UCSD-AML1 (cell line): ENCODE results near the gene MBOAT2.
A peak's percentile ranks its signal among the peaks of the same experiment; 100 is the strongest.
"Not testable (repeated sequence)": the region's sequence is repeated elsewhere in the genome, so short reads cannot be mapped to it uniquely, and the experiment has no call there.

ENCODE experiments used
- DNase-seq: peaks from one replicate; lab custom pipeline; 2025; ENCODE audit not compliant: unreplicated experiment; lab: John Stamatoyannopoulos, UW

The MBOAT2 gene

DNA sequence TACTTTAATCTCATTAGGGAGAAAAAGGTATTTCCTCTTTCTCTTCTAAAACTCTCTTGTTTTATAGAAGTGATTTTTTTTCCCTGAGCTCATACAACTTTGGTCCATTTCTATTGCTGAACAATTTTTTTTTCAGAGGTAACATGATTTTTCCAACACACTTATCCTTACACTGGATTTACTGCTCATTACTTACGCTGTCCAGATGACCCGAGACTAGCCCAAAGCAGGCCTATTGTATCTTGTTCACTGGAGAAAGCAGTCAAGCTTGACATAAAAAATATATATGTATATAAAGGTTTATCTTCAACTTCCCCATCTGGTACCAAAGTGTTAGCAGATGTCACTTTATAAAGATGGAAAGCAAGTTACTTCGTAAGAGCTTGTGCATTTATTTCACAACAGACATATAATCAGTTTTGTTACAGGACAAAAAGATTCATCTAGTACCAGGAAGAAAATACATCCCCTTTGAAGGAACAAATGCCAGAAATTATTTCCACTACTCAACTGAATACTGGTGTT is 95.7 kb downstream of the MBOAT2 start:
- no peak for DNase-seq

GRCh38 chr2:8903924-8904323 is 99.6 kb downstream of the MBOAT2 start:
- DNase-seq: not testable (repeated sequence)

GRCh38 chr2:8902757-8903156 is 100.7 kb downstream of the MBOAT2 start:
- not testable (repeated sequence) for DNase-seq

DNA sequence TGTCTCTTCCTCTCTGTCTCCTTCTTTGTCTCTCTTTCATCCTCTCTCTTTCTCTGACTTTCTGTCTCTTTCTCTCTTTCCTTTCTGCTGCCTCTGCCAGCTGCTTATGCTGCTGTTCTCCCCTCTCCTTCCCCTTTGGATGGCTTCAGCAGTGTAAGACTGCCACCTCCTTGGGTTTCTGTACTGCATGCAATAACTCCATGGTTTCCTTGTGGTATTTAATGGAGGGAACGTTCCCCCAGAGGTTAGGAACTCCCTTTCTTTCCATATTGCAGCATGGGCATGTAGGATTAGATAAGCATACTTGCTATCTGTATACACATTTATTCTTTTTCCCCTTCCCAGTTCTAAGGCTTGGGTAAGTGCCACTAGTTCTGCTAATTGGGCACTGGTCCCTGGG is 106.3 kb downstream of the MBOAT2 start:
- not testable (repeated sequence) for DNase-seq

DNA sequence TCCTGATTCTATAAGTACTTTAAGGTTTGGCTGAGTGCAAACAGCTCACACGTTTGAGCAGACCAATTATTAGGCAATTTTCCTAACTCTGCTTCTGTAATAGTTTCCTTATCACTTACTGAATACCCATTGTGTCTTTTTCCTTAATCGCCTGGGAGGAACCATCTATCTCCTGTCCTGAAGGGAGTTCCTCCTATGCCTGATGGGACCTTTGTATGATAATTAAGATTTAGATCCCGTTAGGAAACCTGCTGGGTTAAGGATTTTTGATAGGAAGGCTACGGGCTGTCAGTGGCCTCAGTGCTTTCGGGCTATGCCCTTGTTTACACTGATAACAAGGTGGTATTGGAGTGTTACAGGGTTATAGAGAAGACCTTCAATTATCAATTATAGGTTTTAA is 106.8 kb downstream of the MBOAT2 start:
- DNase-seq: not testable (repeated sequence)

- DNase-seq: not testable (repeated sequence)
These were observed 108.2 kb downstream of the MBOAT2 start for GRCh38 chr2:8895087-8895912.

GRCh38 chr2:8893978-8894820 is 109.3 kb downstream of the MBOAT2 start:
- no peak for DNase-seq

GRCh38 chr2:8893474-8893873 is 110.0 kb downstream of the MBOAT2 start:
- DNase-seq: no peak

DNA sequence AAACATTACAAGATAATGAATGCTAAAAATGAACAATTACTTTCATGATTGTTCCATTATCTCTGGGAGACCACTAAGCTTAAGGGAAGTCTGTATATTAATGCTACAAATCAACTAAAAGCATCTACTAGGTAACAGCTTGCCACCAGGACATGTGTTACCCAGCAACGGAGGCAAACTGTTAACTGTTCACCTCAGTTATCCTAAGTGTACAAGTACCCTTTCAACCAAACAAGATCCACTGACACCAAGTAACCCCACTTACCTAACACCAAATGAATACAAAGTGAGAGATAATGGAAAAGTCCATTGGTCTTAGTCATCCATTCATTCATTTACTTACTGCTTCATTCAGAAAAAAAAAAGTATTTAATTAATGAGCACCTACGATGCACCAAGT is 111.4 kb downstream of the MBOAT2 start:
- no peak for DNase-seq

- DNase-seq: no peak
These were observed 113.5 kb downstream of the MBOAT2 start for GRCh38 chr2:8889978-8890377.

GRCh38 chr2:8888963-8889362 is 114.5 kb downstream of the MBOAT2 start:
- no peak for DNase-seq

- DNase-seq: no peak
These were observed 116.6 kb downstream of the MBOAT2 start for GRCh38 chr2:8886876-8887275.

- DNase-seq: no peak
These were observed 117.3 kb downstream of the MBOAT2 start for GRCh38 chr2:8886202-8886518.

DNA sequence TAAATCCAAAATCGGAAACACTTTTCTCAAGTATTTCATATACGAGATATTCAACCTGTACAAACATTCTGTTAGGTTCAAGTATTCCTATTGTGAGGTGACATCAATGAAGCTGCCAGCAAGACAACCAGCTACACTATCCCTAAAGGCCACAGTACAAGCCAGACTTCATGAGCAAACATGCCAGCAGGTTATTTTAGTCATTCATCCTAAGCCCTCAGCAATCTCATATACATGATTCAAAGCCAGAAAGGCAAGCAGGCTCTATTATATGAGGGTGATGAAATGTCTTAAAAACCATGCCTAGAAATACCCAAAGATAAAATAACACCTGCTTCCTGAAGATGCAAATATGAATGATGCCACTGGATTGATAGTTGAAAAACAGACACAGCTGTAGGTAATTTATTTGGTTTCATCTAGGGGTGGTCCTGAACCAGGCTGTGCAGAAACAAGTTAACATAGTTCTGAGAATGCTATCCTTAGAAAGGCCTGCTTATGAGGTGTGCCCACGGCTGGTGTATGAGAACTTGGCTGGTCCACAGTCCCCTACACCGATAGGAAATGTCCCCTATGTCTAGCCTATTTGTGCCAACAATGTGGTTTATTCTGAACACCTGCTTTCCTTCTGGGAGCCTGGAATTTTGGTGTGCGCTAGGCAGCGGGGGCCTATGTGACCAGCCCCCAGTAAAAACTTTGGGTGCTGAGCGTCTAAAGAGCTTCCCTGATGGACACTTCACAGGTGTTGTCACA is 117.9 kb downstream of the MBOAT2 start:
- no peak for DNase-seq

- DNase-seq: no peak
These were observed 118.7 kb downstream of the MBOAT2 start for GRCh38 chr2:8884812-8885211.

DNA sequence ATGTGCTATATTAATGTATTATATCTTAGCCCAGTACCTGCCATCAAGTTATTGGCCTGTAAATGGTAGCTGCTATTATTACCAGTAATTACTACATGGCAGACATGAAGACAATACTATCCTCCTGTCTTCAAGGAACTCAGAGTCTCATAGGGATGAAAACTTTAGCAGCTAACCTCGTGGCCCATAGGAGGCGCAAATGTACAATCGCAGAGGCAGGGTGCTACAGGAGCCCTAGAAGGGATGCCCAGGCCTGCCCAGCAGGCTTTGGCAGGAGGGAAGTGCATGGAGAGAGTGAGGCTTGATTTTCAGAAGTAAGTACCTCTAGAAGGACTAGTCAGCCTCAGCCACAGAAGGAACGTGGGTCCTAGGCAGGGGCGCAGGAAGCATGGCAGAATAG is 121.4 kb downstream of the MBOAT2 start:
- peak; percentile 45 for DNase-seq

GRCh38 chr2:8877894-8878293 is 125.6 kb downstream of the MBOAT2 start:
- no peak for DNase-seq

- DNase-seq: no peak
These were observed 126.2 kb downstream of the MBOAT2 start for GRCh38 chr2:8877332-8877731.

DNA sequence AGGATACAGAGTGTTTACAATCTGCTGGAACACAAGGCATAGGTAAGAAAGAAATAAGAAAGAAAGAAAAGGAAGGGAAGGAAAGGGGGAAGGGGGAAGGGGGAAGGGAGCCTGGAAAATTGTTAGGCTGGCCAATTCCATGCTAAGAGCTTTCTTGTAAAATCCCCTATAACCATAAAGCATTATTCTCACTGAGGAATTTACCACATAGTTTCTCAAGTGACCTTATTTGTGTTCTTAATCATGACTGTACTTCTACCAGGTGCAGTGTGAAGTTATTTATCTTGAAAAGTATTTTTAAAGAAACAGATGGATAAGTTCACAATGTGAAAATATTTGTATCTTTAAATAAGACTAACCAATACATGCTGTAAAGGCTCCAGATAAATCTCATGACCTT is 126.9 kb downstream of the MBOAT2 start:
- no peak for DNase-seq

DNA sequence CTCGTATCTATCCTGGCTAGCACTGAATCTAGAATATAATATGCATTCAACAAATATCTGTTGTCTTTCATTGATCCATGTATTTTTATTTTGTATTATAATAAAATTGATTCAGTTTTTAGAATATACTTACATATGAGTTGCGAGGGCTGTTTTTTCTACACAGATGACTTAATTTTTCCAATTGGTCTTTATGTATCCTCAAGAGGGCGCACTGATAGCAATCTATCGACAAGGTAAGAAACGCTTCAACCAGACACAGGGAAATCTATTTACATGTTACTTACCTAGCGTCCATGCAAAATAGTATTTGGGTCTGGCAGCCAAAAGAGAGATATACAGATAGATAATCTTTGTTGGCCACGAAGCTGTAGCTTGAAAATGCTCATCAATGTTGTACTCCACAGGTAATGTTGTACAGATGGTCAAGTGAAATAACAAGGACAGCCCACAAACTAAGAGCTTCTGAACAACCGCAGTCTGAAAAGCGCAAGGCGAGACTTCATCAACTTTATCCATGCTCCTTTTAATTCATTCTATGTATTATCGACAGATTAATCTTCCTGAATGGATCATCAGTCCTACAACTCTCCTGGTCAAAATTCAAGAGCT is 130.6 kb downstream of the MBOAT2 start:
- DNase-seq: no peak

DNA sequence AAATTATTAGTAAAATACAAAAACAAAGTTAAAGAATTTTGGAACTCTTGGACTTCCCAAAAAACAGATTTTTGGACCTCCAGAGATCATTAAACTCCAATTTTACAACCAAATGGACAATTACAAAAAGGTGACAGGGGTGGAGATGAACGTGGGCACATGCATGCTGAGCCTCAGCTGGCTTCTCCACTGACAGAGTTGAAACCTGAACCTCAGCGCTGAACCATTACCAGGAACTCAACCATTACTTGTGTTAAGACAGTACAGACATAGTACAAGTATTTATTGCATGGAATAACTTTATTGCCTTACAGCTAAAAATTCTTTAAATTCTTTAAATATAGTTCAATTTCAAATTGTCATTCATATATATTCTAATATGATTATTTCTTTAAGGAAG is 133.0 kb downstream of the MBOAT2 start:
- no peak for DNase-seq
